Stomach (tissue), 4 donors: ENCODE measurements around the gene TBC1D5.

Source experiments
- EP300 ChIP-seq: sonication (generic); formaldehyde crosslinking; IDR thresholded peaks from one replicate; pipeline ENCODE4 v1.6.1; 2017; ENCODE audit warnings: antibody characterized with exemption
- POLR2A ChIP-seq, 4 donors: fragments of 450-650 bp; IDR thresholded peaks; one replicate each; pipeline ENCODE4 v1.6.1; 2016; ENCODE audit warnings: antibody characterized with exemption in 4 of 4, control low read depth in 2 of 4, mild to moderate bottlenecking in 1 of 4, moderate library complexity in 1 of 4
- POLR2AphosphoS5 ChIP-seq, 3 donors: sonication (generic); formaldehyde crosslinking; IDR thresholded peaks; one replicate each; pipeline ENCODE4 v1.6.1; 2016; ENCODE audit warnings: antibody characterized with exemption in 3 of 3
- TF ChIP-seq, protein P1 (sequence below), 7 experiments: fragments of 450-650 bp in 4 of 7; fragments of 200-600 bp in 3 of 7; sonication (generic) in 3 of 7; IDR thresholded peaks; one replicate each; pipeline ENCODE4 v1.5.1; 2016 to 2019; ENCODE audit warnings: antibody characterized with exemption in 7 of 7, control low read depth in 2 of 7, mild to moderate bottlenecking in 1 of 7

DNA sequence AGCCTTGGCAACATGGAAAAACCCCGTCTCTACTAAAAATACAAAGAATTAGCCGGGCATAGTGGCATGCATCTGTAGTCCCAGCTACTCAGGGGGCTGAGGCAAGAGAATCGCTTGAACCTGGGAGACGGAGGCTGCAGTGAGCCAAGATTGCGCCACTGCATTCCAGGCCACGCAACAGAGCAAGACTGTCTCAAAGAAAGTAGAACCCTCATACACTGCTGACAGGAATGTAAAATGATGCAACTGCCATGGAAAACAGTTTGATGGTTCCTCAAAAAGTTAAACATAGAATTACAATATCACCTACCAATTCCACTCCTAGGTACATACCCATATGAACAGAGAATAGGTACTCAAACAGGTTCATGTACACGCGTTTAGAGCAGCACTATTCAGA, 158.9 kb downstream of the TBC1D5 start:
- TF ChIP-seq, protein P1, sequence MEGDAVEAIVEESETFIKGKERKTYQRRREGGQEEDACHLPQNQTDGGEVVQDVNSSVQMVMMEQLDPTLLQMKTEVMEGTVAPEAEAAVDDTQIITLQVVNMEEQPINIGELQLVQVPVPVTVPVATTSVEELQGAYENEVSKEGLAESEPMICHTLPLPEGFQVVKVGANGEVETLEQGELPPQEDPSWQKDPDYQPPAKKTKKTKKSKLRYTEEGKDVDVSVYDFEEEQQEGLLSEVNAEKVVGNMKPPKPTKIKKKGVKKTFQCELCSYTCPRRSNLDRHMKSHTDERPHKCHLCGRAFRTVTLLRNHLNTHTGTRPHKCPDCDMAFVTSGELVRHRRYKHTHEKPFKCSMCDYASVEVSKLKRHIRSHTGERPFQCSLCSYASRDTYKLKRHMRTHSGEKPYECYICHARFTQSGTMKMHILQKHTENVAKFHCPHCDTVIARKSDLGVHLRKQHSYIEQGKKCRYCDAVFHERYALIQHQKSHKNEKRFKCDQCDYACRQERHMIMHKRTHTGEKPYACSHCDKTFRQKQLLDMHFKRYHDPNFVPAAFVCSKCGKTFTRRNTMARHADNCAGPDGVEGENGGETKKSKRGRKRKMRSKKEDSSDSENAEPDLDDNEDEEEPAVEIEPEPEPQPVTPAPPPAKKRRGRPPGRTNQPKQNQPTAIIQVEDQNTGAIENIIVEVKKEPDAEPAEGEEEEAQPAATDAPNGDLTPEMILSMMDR (IDR thresholded peaks at IDR 0.05) = no peak
- TF ChIP-seq POLR2AphosphoS5 (IDR thresholded peaks at IDR 0.05) (no peak), POLR2A (IDR thresholded peaks at IDR 0.05) (no peak), EP300 (no peak)
